ENCODE measurements around the gene GALNT10. TPM values are rescaled to one million over a fixed set of nuclear protein-coding genes. Genes with fewer than 3 reads are reported as not detected.

GALNT10 gene
- total RNA-seq, 1 experiment from 2014 or later = 22.9 TPM

- TF ChIP-seq AR (CRISPR knock-in tag; IDR thresholded peaks at IDR 0.05) = no peak
These were observed 172.9 kb downstream of the GALNT10 start (continued) for GRCh38 chr5:154363411-154363810.

GRCh38 chr5:154364771-154365170, 174.2 kb downstream of the GALNT10 start:
- DNase-seq (ENCODE audit: low spot score) (no peak), ATAC-seq (no peak)
- Mint-ChIP-seq H3K4me1 (peaks cover 25% of the 10 kb centered on the region), H3K36me3 (no peaks in the 10 kb centered on the region), H3K27me3 (ENCODE audit: low read depth) (no peaks in the 10 kb centered on the region), H3K27ac (no peak overlapping the region), H3K9me3 (no peaks in the 10 kb centered on the region), H3K4me3 (no peak overlapping the region)
- ChIA-PET CTCF (no interaction called here), POLR2A (interaction anchor here (0.7 kb wide), 1 partner anchor 20 kb away, joined by 3 read pairs; no protein-coding TSS in a partner anchor)
- TF ChIP-seq CBFB (CRISPR knock-in tag; IDR thresholded peaks at IDR 0.05; ENCODE audit: low read depth) = no peak
- no peak for TF ChIP-seq NR2C2 (CRISPR knock-in tag; IDR thresholded peaks at IDR 0.05)
- TF ChIP-seq RELA (CRISPR knock-in tag; IDR thresholded peaks at IDR 0.05; ENCODE audit: borderline replicate concordance) = no peak
- no peak for TF ChIP-seq AFF4 (CRISPR knock-in tag; IDR thresholded peaks at IDR 0.05; ENCODE audit: borderline replicate concordance)
- no peak for TF ChIP-seq HMGA2 (CRISPR knock-in tag; IDR thresholded peaks at IDR 0.05)
- no peak for TF ChIP-seq TCF7 (CRISPR knock-in tag; IDR thresholded peaks at IDR 0.05; ENCODE audit: low read depth)
- no peak for TF ChIP-seq ZNF121 (CRISPR knock-in tag; IDR thresholded peaks at IDR 0.05)
- no peak for TF ChIP-seq AR (CRISPR knock-in tag; IDR thresholded peaks at IDR 0.05)
- no peak for TF ChIP-seq NFYB (CRISPR knock-in tag; conservative IDR thresholded peaks at IDR 0.05; ENCODE audit: low read depth)
- no peak for TF ChIP-seq E2F1 (CRISPR knock-in tag; IDR thresholded peaks at IDR 0.05)
- TF ChIP-seq GRHL2 (CRISPR knock-in tag; IDR thresholded peaks at IDR 0.05; ENCODE audit: insufficient replicate concordance, severe bottlenecking) = no peak

- Mint-ChIP-seq H3K4me3 (no peak overlapping the region), H3K27ac (no peak overlapping the region), H3K4me1 (peaks cover 34% of the 10 kb centered on the region), H3K9me3 (no peaks in the 10 kb centered on the region), H3K27me3 (ENCODE audit: low read depth) (no peaks in the 10 kb centered on the region; the same call in 1 of the 2 replicates), H3K36me3 (no peaks in the 10 kb centered on the region)
- ChIA-PET CTCF (interaction anchor here (1.5 to 1.6 kb wide), 2 partner anchors 167 to 293 kb away, joined by 3 to 4 read pairs; no protein-coding TSS in a partner anchor), POLR2A (interaction anchor here (1.2 kb wide), 1 partner anchor 11 kb away, joined by 4 read pairs; no protein-coding TSS in a partner anchor)
- ATAC-seq = no peak
- no peak for DNase-seq (ENCODE audit: low spot score)
- no peak for TF ChIP-seq GRHL2 (CRISPR knock-in tag; IDR thresholded peaks at IDR 0.05; ENCODE audit: insufficient replicate concordance, severe bottlenecking)
- TF ChIP-seq TEAD4 (CRISPR knock-in tag; IDR thresholded peaks at IDR 0.05) = no peak
- no peak for TF ChIP-seq PRRX2 (CRISPR knock-in tag; IDR thresholded peaks at IDR 0.05)
- no peak for TF ChIP-seq ZNF512 (CRISPR knock-in tag; IDR thresholded peaks at IDR 0.05; ENCODE audit: borderline replicate concordance)
- no peak for TF ChIP-seq ARID4B (CRISPR knock-in tag; IDR thresholded peaks at IDR 0.05; ENCODE audit: borderline replicate concordance)
- TF ChIP-seq ZNF671 (CRISPR knock-in tag; IDR thresholded peaks at IDR 0.05) = no peak
- TF ChIP-seq RELA (CRISPR knock-in tag; IDR thresholded peaks at IDR 0.05; ENCODE audit: borderline replicate concordance) = no peak
These were observed 175.3 kb downstream of the GALNT10 start for GRCh38 chr5:154365823-154366222.

Measured in WTC11 (cell line).